ENCODE results near the gene HIPK2.

DNA sequence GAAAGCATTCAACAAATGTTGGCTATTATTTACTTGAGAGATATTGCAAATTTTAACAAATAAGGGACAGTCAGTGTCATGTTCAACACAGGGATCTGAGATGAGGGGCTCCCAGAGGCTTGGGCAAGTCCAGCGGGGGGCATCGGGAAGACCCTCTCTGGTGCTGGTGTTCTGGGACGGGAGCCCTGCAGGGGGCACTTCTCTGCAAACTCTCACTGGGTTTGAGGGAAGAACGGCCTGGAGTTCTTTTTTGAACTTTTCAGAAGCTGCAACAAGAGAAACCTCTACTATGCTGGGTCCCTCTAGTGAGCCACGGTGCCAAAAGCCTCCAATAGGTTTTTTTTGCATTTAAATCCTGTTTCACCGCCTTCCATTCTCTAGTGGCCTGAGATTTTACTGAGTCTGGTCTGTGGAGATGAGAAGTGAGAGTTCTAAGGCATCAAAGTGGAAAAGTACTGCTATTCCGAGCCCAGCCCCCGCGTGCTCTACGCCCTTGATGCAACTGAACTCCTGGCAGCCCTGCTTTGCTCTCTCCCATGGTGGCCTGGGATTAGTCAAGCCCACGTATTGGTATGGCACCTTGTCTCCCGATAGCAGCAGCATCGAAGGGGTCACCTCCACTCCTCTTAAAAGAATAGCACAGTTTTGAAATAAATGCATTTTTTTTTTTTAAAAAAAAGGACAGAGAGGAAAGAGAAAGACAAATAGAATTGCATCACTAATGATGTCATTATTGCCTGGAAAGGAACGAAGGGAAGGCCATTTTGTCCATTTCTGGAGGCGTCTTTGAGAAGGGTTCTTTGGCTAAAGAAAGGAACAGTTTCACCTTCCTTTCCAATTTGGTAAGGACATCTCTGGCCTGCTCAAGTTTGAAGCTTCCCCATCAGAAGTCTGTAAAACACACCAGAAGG is 210.8 kb downstream of the HIPK2 start:
- TF ChIP-seq POLR2A (IDR thresholded peaks at IDR 0.05) (no peak), CTCF (IDR thresholded peaks at IDR 0.05) (no peak)

All from body of pancreas (tissue), 4 donors.